Bone marrow (tissue), 2 donors: ENCODE measurements around the gene VPS9D1.
"Not testable (repeated sequence)": the region's sequence is repeated elsewhere in the genome, so short reads cannot be mapped to it uniquely, and the experiment has no call there.

Experiments
- DNase-seq, 2 donors: peaks; one replicate each; lab custom pipeline; 2025; lab: John Stamatoyannopoulos, UW

The VPS9D1 gene

GRCh38 chr16:89709716-89710432 is 10.8 kb downstream of the VPS9D1 start:
- DNase-seq, result no peak

- no peak for DNase-seq
Observed at GRCh38 chr16:89709166-89709565, 11.5 kb downstream of the VPS9D1 start.

GRCh38 chr16:89708481-89708931 is 12.2 kb downstream of the VPS9D1 start:
- DNase-seq, result no peak

GRCh38 chr16:89707695-89708094 is 13.0 kb downstream of the VPS9D1 start:
- no peak for DNase-seq

GRCh38 chr16:89706518-89707260 is 14.0 kb downstream of the VPS9D1 start:
- no peak for DNase-seq

GRCh38 chr16:89705006-89705405 is 15.7 kb downstream of the VPS9D1 start:
- no peak for DNase-seq

- DNase-seq, result no peak
Observed at GRCh38 chr16:89704281-89704680, 16.4 kb downstream of the VPS9D1 start.

GRCh38 chr16:89701425-89702406 is 19.0 kb downstream of the VPS9D1 start, which contains the start of gene SPATA2L:
SPATA2L (minus strand) TSS chr16:89701705; CDS start chr16:89701232, 473 bp downstream.
- DNase-seq, result peak; percentile 58 to 95

- DNase-seq, result no peak
Observed at GRCh38 chr16:89700649-89701424, 19.9 kb downstream of the VPS9D1 start.

GRCh38 chr16:89700100-89700648 is 20.5 kb downstream of the VPS9D1 start:
- DNase-seq, result peak; percentile 86 to 88

GRCh38 chr16:89699629-89700099 is 21.0 kb downstream of the VPS9D1 start:
- not testable (repeated sequence) for DNase-seq

GRCh38 chr16:89698717-89699116 is 22.0 kb downstream of the VPS9D1 start:
- not testable (repeated sequence) for DNase-seq

GRCh38 chr16:89697616-89698331 is 22.9 kb downstream of the VPS9D1 start:
- DNase-seq, result no peak

GRCh38 chr16:89697161-89697615 is 23.5 kb downstream of the VPS9D1 start:
- DNase-seq, result no peak

- DNase-seq, result no peak
Observed at GRCh38 chr16:89696670-89697128, 24.0 kb downstream of the VPS9D1 start.

- no peak for DNase-seq
Observed at GRCh38 chr16:89695875-89696669, 24.6 kb downstream of the VPS9D1 start.

- DNase-seq, result no peak
Observed at GRCh38 chr16:89695086-89695874, 25.4 kb downstream of the VPS9D1 start.

- not testable (repeated sequence) for DNase-seq
Observed at GRCh38 chr16:89694784-89695085, 26.0 kb downstream of the VPS9D1 start.
